Ishikawa (cell line): ENCODE results near the gene PTPRJ.

Experiments used
- CEBPB ChIP-seq: IDR thresholded peaks from 2 replicates; pipeline ENCODE4 v1.6.1; 2012
- CREB1 ChIP-seq: IDR thresholded peaks from 2 replicates; pipeline ENCODE4 v1.6.1; 2012; ENCODE audit warnings: low read depth
- EGR1 ChIP-seq: IDR thresholded peaks from 2 replicates; pipeline ENCODE4 v1.6.1; 2012
- EP300 ChIP-seq: IDR thresholded peaks from 2 replicates; pipeline ENCODE4 v1.6.1; 2012; ENCODE audit warnings: borderline replicate concordance
- FOXM1 ChIP-seq: IDR thresholded peaks from 2 replicates; pipeline ENCODE4 v1.6.1; 2012; ENCODE audit warnings: low read depth, borderline replicate concordance
- RAD21 ChIP-seq: IDR thresholded peaks from 2 replicates; pipeline ENCODE4 v1.6.1; 2012; ENCODE audit warnings: low read depth
- REST ChIP-seq: IDR thresholded peaks from 2 replicates; pipeline ENCODE4 v1.6.1; 2012; ENCODE audit warnings: low read depth, mild to moderate bottlenecking
- TAF1 ChIP-seq: IDR thresholded peaks from 2 replicates; pipeline ENCODE4 v1.6.1; 2012; ENCODE audit warnings: low read depth, mild to moderate bottlenecking
- TF ChIP-seq, protein P1 (sequence below): IDR thresholded peaks from 2 replicates; pipeline ENCODE4 v1.6.1; 2012
- TF ChIP-seq, protein P2 (sequence below): IDR thresholded peaks from 2 replicates; pipeline ENCODE4 v1.6.1; 2012

DNA sequence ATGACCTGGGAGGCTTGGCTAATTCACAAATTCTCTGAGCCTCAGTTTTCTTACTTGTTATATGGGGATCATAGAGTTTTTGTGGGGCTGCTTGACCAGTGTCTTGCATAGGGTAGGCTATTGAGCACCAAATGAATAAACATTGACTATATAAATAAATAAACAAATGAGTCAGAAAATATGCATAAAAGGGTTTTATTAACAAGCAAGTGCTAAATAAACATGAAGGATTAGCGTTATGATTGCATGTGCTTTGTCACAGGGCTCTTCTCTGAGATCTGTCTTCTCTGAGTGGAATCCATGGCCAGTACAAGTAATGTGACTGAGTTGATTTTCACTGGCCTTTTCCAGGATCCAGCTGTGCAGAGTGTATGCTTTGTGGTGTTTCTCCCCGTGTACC, 236.2 kb downstream of the PTPRJ start, which contains the start of gene OR4B1:
- TF ChIP-seq, protein P1, sequence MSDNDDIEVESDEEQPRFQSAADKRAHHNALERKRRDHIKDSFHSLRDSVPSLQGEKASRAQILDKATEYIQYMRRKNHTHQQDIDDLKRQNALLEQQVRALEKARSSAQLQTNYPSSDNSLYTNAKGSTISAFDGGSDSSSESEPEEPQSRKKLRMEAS, result no peak
- TF ChIP-seq FOXM1 (no peak), EP300 (no peak), REST (no peak), CEBPB (no peak), TAF1 (no peak), RAD21 (no peak), CREB1 (no peak), EGR1 (no peak)
- TF ChIP-seq, protein P2, sequence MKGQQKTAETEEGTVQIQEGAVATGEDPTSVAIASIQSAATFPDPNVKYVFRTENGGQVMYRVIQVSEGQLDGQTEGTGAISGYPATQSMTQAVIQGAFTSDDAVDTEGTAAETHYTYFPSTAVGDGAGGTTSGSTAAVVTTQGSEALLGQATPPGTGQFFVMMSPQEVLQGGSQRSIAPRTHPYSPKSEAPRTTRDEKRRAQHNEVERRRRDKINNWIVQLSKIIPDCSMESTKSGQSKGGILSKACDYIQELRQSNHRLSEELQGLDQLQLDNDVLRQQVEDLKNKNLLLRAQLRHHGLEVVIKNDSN, result no peak
